GM12875 (cell line): ENCODE data around the gene SIK3.
"Not testable (repeated sequence)": the region's sequence is repeated elsewhere in the genome, so short reads cannot be mapped to it uniquely, and the experiment has no call there.

ENCODE experiments used
- H3K4me3 ChIP-seq: one replicate; pipeline ENCODE4 v1.5.1; 2011; ENCODE audit warnings: low read depth, low read length, control low read depth
- CTCF ChIP-seq: IDR thresholded peaks from 2 replicates; pipeline ENCODE4 v1.5.1; 2011; ENCODE audit warnings: low read depth, mild to moderate bottlenecking, control low read depth, inconsistent platforms, low read length, moderate library complexity, borderline replicate concordance; ENCODE audit not compliant: insufficient read depth

The SIK3 gene

GRCh38 chr11:116840224-116840745, 257.9 kb downstream of the SIK3 start:
- no peak for TF ChIP-seq CTCF
- no peak overlapping the region for H3K4me3 ChIP-seq

GRCh38 chr11:116838321-116839084, 259.7 kb downstream of the SIK3 start:
- H3K4me3 ChIP-seq = no peak overlapping the region
- TF ChIP-seq CTCF = no peak

GRCh38 chr11:116837231-116838091, 260.8 kb downstream of the SIK3 start, which contains the start of gene APOA1:
Gene APOA1, minus strand, starts transcription at chr11:116837622. Its CDS starts 235 bp downstream, at chr11:116837387.
- TF ChIP-seq CTCF = no peak
- H3K4me3 ChIP-seq = no peak within 1 kb of the TSS

GRCh38 chr11:116836632-116836991, 261.6 kb downstream of the SIK3 start:
- no peak for TF ChIP-seq CTCF
- H3K4me3 ChIP-seq = no peak overlapping the region

- peak overlapping the region; percentile 53 for H3K4me3 ChIP-seq
- peak; percentile 74 for TF ChIP-seq CTCF
Observed at GRCh38 chr11:116835791-116836631, 262.2 kb downstream of the SIK3 start.

- TF ChIP-seq CTCF = no peak
- peak overlapping the region; percentile 53 for H3K4me3 ChIP-seq
Observed at GRCh38 chr11:116835042-116835772, 263.0 kb downstream of the SIK3 start.

GRCh38 chr11:116834535-116835041, 263.6 kb downstream of the SIK3 start:
- H3K4me3 ChIP-seq = not testable (repeated sequence)
